ENCODE data around the gene MGLL.

Gene MGLL

GRCh38 chr3:127776347-127776746 lies 46.0 kb downstream of the MGLL start:
- no peak for DNase-seq
- Histone ChIP-seq H3K36me3 (ENCODE audit: insufficient read depth, low read length) (no peaks in the 10 kb centered on the region), H4K20me1 (ENCODE audit: insufficient read depth, low read length) (no peaks in the 10 kb centered on the region), H3K9me3 (ENCODE audit: insufficient read depth, low read length, severe bottlenecking) (no peaks in the 10 kb centered on the region), H3K9ac (ENCODE audit: low read depth, low read length) (no peak overlapping the region), H3K4me2 (ENCODE audit: insufficient read depth, low read length) (no peak overlapping the region), H3K4me3 (ENCODE audit: low read depth in 1 of 2, low read length in 2 of 2) (no peak overlapping the region), H3K27ac (ENCODE audit: low read length) (no peak overlapping the region), H2AFZ (ENCODE audit: low read depth, low read length) (no peak overlapping the region), H3K4me1 (ENCODE audit: insufficient read depth, low read length) (no peaks in the 10 kb centered on the region), H3K79me2 (ENCODE audit: insufficient read depth, low read length) (no peaks in the 10 kb centered on the region), H3K27me3 (ENCODE audit: insufficient read depth, low read length, poor library complexity) (no peaks in the 10 kb centered on the region)
- no peak for ATAC-seq (ENCODE audit: insufficient read depth, low read depth)
- no peak for TF ChIP-seq EZH2 (IDR thresholded peaks at IDR 0.05; ENCODE audit: borderline replicate concordance, low read depth, low read length, severe bottlenecking)
- TF ChIP-seq CTCF (IDR thresholded peaks at IDR 0.05; ENCODE audit: borderline replicate concordance, extremely low read depth, low read length, poor library complexity, severe bottlenecking) = no peak

GRCh38 chr3:127775398-127776109 lies 46.8 kb downstream of the MGLL start:
- Histone ChIP-seq H3K79me2 (ENCODE audit: insufficient read depth, low read length) (no peaks in the 10 kb centered on the region), H3K36me3 (ENCODE audit: insufficient read depth, low read length) (no peaks in the 10 kb centered on the region), H3K9me3 (ENCODE audit: insufficient read depth, low read length, severe bottlenecking) (no peaks in the 10 kb centered on the region), H2AFZ (ENCODE audit: low read depth, low read length) (no peak overlapping the region), H3K4me2 (ENCODE audit: insufficient read depth, low read length) (no peak overlapping the region), H4K20me1 (ENCODE audit: insufficient read depth, low read length) (no peaks in the 10 kb centered on the region), H3K27ac (ENCODE audit: low read length) (no peak overlapping the region), H3K4me1 (ENCODE audit: insufficient read depth, low read length) (no peaks in the 10 kb centered on the region), H3K9ac (ENCODE audit: low read depth, low read length) (no peak overlapping the region), H3K4me3 (ENCODE audit: low read depth in 1 of 2, low read length in 2 of 2) (no peak overlapping the region), H3K27me3 (ENCODE audit: insufficient read depth, low read length, poor library complexity) (no peaks in the 10 kb centered on the region)
- ATAC-seq (ENCODE audit: insufficient read depth, low read depth) (no peak), DNase-seq (no peak)
- TF ChIP-seq CTCF (IDR thresholded peaks at IDR 0.05; ENCODE audit: borderline replicate concordance, extremely low read depth, low read length, poor library complexity, severe bottlenecking) = no peak
- TF ChIP-seq EZH2 (IDR thresholded peaks at IDR 0.05; ENCODE audit: borderline replicate concordance, low read depth, low read length, severe bottlenecking) = no peak

GRCh38 chr3:127774647-127775046 lies 47.7 kb downstream of the MGLL start:
- Histone ChIP-seq H3K9ac (ENCODE audit: low read depth, low read length) (no peak overlapping the region), H2AFZ (ENCODE audit: low read depth, low read length) (no peak overlapping the region), H3K9me3 (ENCODE audit: insufficient read depth, low read length, severe bottlenecking) (no peaks in the 10 kb centered on the region), H3K27ac (ENCODE audit: low read length) (no peak overlapping the region), H3K36me3 (ENCODE audit: insufficient read depth, low read length) (no peaks in the 10 kb centered on the region), H3K27me3 (ENCODE audit: insufficient read depth, low read length, poor library complexity) (no peaks in the 10 kb centered on the region), H3K4me2 (ENCODE audit: insufficient read depth, low read length) (no peak overlapping the region), H3K4me3 (ENCODE audit: low read depth in 1 of 2, low read length in 2 of 2) (no peak overlapping the region), H3K4me1 (ENCODE audit: insufficient read depth, low read length) (no peaks in the 10 kb centered on the region), H3K79me2 (ENCODE audit: insufficient read depth, low read length) (no peaks in the 10 kb centered on the region), H4K20me1 (ENCODE audit: insufficient read depth, low read length) (no peaks in the 10 kb centered on the region)
- DNase-seq = no peak
- TF ChIP-seq CTCF (IDR thresholded peaks at IDR 0.05; ENCODE audit: borderline replicate concordance, extremely low read depth, low read length, poor library complexity, severe bottlenecking) (no peak), EZH2 (IDR thresholded peaks at IDR 0.05; ENCODE audit: borderline replicate concordance, low read depth, low read length, severe bottlenecking) (no peak)
- no peak for ATAC-seq (ENCODE audit: insufficient read depth, low read depth)
